CD1c-positive myeloid dendritic cell (primary cell): ENCODE results near the gene EPHB2.

Experiments
- DNase-seq: peaks from one replicate; pipeline ENCODE4 v3.0.0-alpha.2; 2016; ENCODE audit errors: extremely low spot score

The EPHB2 gene

GRCh38 chr1:22801761-22802160, 91.1 kb downstream of the EPHB2 start:
- no peak for DNase-seq

DNA sequence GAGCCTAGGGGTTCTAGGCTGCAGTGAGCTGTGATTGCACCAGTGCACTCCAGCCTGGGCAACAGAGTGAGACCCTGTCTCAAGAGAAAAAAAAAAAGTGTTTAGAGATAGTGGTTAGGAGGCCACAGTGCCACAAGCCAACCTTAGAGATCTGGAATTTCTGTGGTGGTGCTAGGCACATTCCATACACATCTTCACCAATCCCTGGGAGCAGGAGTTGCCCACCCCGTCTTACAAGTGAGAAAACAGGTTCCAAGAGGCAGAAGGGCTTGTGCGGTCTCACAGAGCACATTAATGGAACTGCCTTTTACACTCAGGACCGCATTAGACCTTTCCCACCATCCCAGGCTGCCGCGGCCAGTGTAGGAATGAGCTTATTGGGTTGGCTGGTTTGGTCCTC, 93.2 kb downstream of the EPHB2 start:
- DNase-seq = no peak

- DNase-seq = no peak
These were observed 93.8 kb downstream of the EPHB2 start for GRCh38 chr1:22804406-22804805.

- DNase-seq = no peak
These were observed 94.5 kb downstream of the EPHB2 start for GRCh38 chr1:22804969-22805671.

- no peak for DNase-seq
These were observed 95.0 kb downstream of the EPHB2 start for GRCh38 chr1:22805672-22806038.

GRCh38 chr1:22806584-22806983, 95.9 kb downstream of the EPHB2 start:
- DNase-seq = no peak

- DNase-seq = no peak
These were observed 96.7 kb downstream of the EPHB2 start for GRCh38 chr1:22807340-22807739.

GRCh38 chr1:22808186-22808675, 97.6 kb downstream of the EPHB2 start:
- DNase-seq = no peak

DNA sequence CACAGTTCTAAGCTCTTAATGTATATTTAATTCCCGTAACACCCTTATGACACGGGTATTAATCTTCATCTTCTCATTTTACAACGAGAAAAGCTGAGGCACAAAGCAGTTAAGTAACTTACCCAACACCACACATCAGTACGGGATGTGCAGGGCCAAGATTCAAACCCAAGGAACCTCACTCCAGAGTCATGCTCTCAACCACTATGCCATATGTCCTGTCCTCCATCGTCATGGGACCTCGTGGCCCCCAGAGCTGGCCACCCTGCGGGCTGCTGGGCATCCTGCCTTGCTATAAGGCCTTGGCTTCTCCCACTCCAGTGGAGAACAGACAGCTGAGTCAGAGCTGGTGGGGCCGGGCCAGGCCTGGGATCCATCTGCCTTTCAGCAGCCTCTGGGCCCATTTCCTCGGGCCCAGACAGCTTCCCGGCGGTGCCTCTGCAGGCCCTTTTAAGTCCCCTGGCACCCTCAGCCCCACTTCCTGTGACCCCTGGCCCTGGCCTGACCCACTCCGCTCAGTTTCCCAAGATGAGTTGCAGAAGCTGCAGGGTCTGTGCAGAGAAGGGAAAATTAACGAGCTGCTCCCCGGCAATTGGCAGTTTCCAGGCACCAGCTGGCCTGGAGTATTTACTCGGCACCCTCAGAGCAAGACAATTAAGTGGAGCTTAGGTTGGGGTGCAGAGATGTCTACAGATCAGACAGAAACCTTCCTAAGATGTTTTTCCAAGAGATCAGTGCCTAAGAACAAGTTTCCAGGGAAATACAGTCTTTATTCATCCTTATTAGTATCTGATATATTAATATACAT, 98.2 kb downstream of the EPHB2 start:
- no peak for DNase-seq

GRCh38 chr1:22809783-22810182, 99.1 kb downstream of the EPHB2 start:
- no peak for DNase-seq

- no peak for DNase-seq
These were observed 99.7 kb downstream of the EPHB2 start for GRCh38 chr1:22810378-22810777.

GRCh38 chr1:22812092-22812880, 101.6 kb downstream of the EPHB2 start:
- no peak for DNase-seq

DNA sequence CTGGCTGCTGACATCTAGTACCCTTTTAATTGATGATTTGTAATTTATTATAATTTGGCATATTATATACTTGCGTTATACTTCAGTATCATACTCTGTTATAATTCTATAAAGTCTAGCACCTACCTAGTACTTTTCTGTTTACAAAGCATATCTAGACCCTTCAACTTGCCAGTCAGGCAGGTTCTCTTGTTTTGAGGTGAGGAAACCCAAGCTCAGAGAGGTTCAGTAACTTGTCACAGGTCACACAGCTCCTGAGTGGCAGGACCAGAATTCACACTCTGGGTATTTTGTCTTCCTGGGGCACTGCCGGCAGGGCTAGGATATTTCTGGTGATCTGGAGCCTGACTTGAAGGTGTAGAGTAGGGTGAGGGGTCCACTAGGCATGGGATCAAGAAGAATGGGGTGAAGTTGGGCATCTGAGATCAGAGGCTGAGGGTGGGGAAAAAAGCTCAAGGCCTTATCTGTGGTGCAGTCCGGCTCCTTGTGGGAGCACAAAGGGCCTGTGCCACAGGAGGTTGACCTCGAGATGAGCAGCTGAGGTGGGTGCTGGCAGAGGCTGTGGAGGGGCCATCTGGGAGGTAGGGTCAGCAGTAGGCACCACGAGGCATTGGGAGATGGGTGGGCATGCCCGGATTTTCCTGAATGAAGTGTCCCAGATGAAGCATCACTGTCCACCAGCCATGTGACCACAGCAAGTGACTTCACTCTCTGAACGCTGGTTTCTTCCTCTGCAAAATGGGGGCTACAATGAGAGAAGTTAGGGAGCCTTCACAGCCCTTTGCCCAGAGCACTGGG, 102.6 kb downstream of the EPHB2 start:
- DNase-seq = no peak

GRCh38 chr1:22814176-22815042, 103.8 kb downstream of the EPHB2 start:
- DNase-seq = no peak

- DNase-seq = no peak
These were observed 104.4 kb downstream of the EPHB2 start for GRCh38 chr1:22815043-22815365.

GRCh38 chr1:22815421-22816066, 104.9 kb downstream of the EPHB2 start:
- DNase-seq = no peak

DNA sequence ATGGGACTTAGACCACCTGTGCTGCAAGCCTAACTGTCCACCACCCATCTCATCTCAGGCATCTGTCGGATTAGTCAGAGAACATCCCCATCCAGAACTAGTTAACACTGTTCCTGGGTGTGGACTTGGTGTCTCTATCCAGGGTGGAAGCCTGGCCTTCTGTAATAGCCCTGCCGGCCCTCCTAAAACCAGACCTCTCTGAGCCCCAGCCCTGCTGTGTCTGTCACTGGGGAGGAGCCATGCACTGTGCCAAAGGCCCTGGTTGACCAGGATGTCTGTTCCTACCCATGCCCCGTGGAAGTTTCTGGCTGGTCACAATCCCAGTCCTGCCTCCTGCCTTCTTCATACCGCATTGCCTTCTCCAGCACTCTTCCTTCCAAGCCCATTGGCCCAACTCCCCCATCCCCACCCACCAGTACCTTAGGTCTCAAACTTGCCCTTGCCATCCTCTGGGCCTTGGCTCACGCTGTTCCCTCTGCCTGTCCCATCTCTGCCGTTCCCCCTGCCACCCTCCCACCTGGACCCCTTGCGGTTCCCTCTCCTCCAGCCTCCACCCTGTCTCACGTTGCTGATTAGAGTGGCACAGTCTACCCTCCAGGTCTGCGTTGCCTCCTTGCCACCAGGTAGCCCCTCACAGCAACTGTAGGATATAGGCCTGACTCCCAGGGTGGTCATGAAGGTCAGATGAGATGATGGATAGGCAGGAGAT, 105.6 kb downstream of the EPHB2 start:
- DNase-seq = no peak

DNA sequence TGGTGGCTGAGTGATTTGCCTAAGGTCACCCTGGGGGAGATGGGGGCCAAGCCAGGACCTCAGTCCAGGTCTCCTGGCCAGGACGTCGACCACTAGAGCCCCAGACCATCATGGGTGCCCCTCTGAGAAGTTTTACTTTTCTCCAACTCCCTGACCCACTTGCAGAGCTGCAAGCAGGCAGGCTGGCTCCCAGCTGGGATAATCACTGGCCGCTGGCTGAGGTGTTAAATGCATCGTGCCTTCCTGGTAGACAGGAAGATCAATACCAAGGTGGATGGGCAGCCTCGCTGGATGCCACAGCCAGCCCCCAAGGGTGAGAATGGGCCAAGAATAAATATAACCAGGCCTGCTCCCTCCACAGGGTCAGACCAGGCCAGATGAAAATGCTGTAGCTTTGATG, 106.2 kb downstream of the EPHB2 start:
- DNase-seq = no peak

DNA sequence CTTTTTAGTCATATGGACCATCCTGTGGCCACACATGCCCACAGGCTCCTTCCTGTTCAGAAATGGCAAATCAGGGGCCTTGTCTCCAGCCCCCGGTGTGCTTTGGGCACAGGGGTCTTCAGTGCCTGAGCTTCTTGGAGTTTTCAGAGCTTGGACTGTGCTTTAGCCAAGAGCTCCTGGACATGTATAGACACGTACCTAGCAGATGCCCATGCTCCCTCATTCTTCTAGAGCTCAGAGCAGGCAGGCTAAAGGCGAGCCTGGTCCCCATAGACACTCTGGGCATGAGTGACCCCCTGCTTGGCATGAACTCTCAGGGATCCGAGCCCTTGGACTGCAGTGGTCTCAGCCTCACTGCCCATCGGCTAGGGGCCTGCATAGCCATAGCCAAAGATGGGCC, 106.8 kb downstream of the EPHB2 start:
- DNase-seq = no peak
